Peyer's patch (tissue), 4 donors: ENCODE measurements around the gene ADGRD1. TPM values are rescaled to one million over a fixed set of nuclear protein-coding genes. Genes with fewer than 3 reads are reported as not detected.
A peak's percentile ranks its signal among the peaks of the same experiment; 100 is the strongest.

Source experiments
- DNase-seq, 3 donors: peaks; one replicate each; pipeline ENCODE4 v3.0.0-alpha.2; 2017 to 2019
- H3K27ac ChIP-seq, 4 donors: fragments of 200-600 bp; sonication (generic); one replicate each; pipeline ENCODE4 v1.5.1; 2016 to 2019
- H3K27me3 ChIP-seq, 2 donors: fragments of 200-600 bp; sonication (generic); one replicate each; pipeline ENCODE4 v1.5.1; 2019
- H3K36me3 ChIP-seq, 3 donors: fragments of 200-600 bp; sonication (generic); one replicate each; pipeline ENCODE4 v1.5.1; 2016 to 2019
- H3K4me1 ChIP-seq, 4 donors: fragments of 200-600 bp; sonication (generic); one replicate each; pipeline ENCODE4 v1.5.1; 2016 to 2019
- H3K4me3 ChIP-seq, 4 donors: fragments of 200-600 bp; sonication (generic); 1 replicate in 3 of 4; 2 replicates in 1 of 4; pipeline ENCODE4 v1.5.1; 2016 to 2019; ENCODE audit warnings: mild to moderate bottlenecking in 1 of 4
- H3K9me3 ChIP-seq, 4 donors: fragments of 200-600 bp; sonication (generic); one replicate each; pipeline ENCODE4 v1.5.1; 2016 to 2019; ENCODE audit warnings: mild to moderate bottlenecking in 1 of 4
- POLR2A ChIP-seq, 2 donors: fragments of 450-650 bp; IDR thresholded peaks; one replicate each; pipeline ENCODE4 v1.5.1; 2017; ENCODE audit warnings: antibody characterized with exemption in 2 of 2, mild to moderate bottlenecking in 2 of 2, moderate library complexity in 2 of 2
- total RNA-seq, 4 donors: library from RNA; depleted of rRNA; stranded (reverse); fragments of >200 nt; gene quantifications; one replicate each; pipeline ENCODE4 v1.1.0, GENCODE V29; 2016
- TF ChIP-seq, protein P1 (sequence below), 6 experiments: fragments of 450-650 bp in 4 of 6; fragments of 200-600 bp in 2 of 6; sonication (generic) in 1 of 6; IDR thresholded peaks; one replicate each; pipeline ENCODE4 v1.5.1; 2017 to 2019; ENCODE audit warnings: antibody characterized with exemption in 6 of 6, mild to moderate bottlenecking in 3 of 6, moderate library complexity in 1 of 6

ADGRD1 gene
- total RNA-seq, 4 donors from 2014 or later = 7.0 to 42.9 (median 27.9) TPM

DNA sequence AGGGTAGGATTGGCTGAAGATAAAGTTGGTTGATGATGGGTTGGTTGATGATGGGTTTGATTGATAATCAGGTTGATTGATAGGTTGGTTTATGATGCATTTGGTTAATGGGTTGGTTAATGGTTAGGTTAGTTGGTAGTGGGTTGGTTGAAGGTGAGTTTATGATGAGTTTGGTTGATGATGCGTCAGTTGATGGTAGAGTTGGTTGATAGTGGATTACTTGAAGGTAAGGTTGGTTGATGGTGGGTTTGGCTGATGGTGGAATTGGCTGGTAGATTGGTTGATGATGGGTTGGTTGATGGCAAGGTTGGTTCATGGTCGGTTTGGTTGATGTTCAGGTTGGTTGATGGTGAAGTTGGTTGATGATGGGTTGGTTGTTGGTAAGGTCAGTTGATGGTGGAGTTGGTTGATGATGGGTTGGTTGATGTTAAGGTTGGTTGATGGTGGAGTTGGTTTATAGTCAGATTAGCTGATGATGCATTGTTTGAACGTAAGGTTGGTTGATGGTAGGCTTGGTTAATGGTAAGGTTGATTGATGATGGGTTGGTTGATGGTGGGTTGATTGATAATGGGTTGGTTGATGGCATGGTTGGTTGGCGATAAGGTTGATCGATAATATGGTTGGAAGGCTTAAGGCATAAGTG lies 146.4 kb downstream of the ADGRD1 start:
- TF ChIP-seq POLR2A (IDR thresholded peaks at IDR 0.05) = no peak
- TF ChIP-seq, protein P1, sequence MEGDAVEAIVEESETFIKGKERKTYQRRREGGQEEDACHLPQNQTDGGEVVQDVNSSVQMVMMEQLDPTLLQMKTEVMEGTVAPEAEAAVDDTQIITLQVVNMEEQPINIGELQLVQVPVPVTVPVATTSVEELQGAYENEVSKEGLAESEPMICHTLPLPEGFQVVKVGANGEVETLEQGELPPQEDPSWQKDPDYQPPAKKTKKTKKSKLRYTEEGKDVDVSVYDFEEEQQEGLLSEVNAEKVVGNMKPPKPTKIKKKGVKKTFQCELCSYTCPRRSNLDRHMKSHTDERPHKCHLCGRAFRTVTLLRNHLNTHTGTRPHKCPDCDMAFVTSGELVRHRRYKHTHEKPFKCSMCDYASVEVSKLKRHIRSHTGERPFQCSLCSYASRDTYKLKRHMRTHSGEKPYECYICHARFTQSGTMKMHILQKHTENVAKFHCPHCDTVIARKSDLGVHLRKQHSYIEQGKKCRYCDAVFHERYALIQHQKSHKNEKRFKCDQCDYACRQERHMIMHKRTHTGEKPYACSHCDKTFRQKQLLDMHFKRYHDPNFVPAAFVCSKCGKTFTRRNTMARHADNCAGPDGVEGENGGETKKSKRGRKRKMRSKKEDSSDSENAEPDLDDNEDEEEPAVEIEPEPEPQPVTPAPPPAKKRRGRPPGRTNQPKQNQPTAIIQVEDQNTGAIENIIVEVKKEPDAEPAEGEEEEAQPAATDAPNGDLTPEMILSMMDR (IDR thresholded peaks at IDR 0.05) = no peak
- Histone ChIP-seq H3K9me3 (no peaks in the 10 kb centered on the region), H3K27ac (no peak overlapping the region), H3K4me3 (no peak overlapping the region), H3K4me1 (peaks cover 0 to 9% (median 0%) of the 10 kb centered on the region in 4 donors), H3K36me3 (no peaks in the 10 kb centered on the region), H3K27me3 (no peaks in the 10 kb centered on the region)
- peak in 1 of 3 donors; percentile 3 for DNase-seq

GRCh38 chr12:131101006-131101405 lies 147.3 kb downstream of the ADGRD1 start:
- Histone ChIP-seq H3K27ac (no peak overlapping the region), H3K36me3 (no peaks in the 10 kb centered on the region), H3K9me3 (no peaks in the 10 kb centered on the region), H3K27me3 (no peaks in the 10 kb centered on the region), H3K4me3 (no peak overlapping the region), H3K4me1 (peaks cover 0 to 9% (median 0%) of the 10 kb centered on the region in 4 donors)
- peak in 1 of 3 donors; percentile 29 for DNase-seq
- TF ChIP-seq, protein P1 (IDR thresholded peaks at IDR 0.05) = no peak
- TF ChIP-seq POLR2A (IDR thresholded peaks at IDR 0.05) = no peak

DNA sequence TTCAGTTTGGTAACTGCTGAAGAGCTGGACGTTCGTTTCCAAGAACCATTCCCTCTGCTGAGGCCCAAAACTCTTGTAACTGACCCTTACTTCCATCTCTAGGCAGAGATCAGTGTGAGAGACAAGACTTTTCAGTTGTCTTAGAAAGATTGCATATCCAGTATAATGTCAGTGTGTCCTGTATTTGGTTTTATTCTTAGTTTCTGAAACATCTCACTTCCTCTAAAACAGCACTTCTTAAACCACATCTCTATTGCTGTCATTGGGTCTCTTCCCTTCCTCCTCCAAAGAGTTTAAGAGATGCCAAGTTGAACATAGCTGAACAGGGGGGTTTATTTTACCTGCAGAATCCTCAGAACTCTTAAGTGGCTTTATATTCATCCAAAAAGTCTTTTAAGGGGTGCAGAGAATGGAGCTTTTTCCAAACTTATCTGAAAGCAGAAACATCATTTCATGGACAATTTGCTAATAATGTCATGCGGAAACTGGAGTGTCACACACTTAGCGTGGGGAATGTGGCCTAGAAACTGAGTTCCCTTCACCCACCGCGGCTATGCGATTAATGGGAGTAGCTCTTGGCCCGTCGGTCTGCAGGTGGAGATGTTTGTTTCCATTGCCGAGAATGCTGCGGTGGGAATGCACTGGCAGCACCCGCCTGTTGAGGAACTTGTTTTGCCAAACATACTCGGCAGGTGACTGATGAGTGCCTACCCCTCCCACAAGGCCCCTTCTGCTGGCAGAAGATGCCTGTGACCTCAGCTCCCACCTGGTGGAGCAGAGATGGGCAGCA lies 148.2 kb downstream of the ADGRD1 start:
- no peak overlapping the region for H3K27ac ChIP-seq
- H3K4me3 ChIP-seq = no peak overlapping the region
- TF ChIP-seq, protein P1 (IDR thresholded peaks at IDR 0.05) = no peak
- no peak for TF ChIP-seq POLR2A (IDR thresholded peaks at IDR 0.05)
- no peaks in the 10 kb centered on the region for H3K9me3 ChIP-seq
- DNase-seq = peak in 1 of 3 donors; percentile 39
- H3K36me3 ChIP-seq = no peaks in the 10 kb centered on the region
- no peaks in the 10 kb centered on the region for H3K27me3 ChIP-seq
- peaks cover 0 to 9% (median 0%) of the 10 kb centered on the region in 4 donors for H3K4me1 ChIP-seq

DNA sequence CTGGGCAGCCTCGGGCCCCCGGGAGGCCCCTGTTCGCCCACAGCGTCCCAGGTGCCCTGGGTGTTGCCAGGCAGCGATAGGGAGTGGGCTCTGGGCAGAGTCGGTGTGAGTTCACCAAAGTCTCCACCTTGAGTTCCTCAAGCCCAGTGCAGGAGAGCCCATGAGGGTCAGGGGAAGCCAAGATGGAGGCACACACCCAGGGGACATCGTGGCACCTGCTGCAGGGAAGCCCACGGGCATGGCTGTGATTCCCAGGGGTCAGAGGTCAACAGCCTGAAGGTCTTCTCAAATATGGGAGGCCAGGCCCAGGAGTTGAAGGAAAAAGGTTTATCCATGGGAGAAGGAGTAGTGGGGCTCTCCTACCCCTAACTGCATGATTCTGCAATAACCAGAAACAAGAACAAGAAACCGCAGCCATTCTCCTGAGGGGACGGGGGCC lies 148.8 kb downstream of the ADGRD1 start:
- Histone ChIP-seq H3K9me3 (no peaks in the 10 kb centered on the region), H3K4me3 (no peak overlapping the region), H3K27ac (no peak overlapping the region), H3K36me3 (no peaks in the 10 kb centered on the region), H3K27me3 (no peaks in the 10 kb centered on the region), H3K4me1 (peaks cover 0 to 9% (median 0%) of the 10 kb centered on the region in 4 donors)
- TF ChIP-seq, protein P1 (IDR thresholded peaks at IDR 0.05) = no peak
- TF ChIP-seq POLR2A (IDR thresholded peaks at IDR 0.05) = no peak
- peak in 1 of 3 donors; percentile 38 for DNase-seq

GRCh38 chr12:131102991-131103668 lies 149.4 kb downstream of the ADGRD1 start:
- TF ChIP-seq, protein P1 (IDR thresholded peaks at IDR 0.05) = no peak
- no peak for TF ChIP-seq POLR2A (IDR thresholded peaks at IDR 0.05)
- H3K36me3 ChIP-seq = no peaks in the 10 kb centered on the region
- H3K4me3 ChIP-seq = no peak overlapping the region
- DNase-seq = peak in 2 of 3 donors; percentile 42 to 44
- no peak overlapping the region for H3K27ac ChIP-seq
- H3K9me3 ChIP-seq = no peaks in the 10 kb centered on the region
- peaks cover 0 to 9% (median 0%) of the 10 kb centered on the region in 4 donors for H3K4me1 ChIP-seq
- H3K27me3 ChIP-seq = no peaks in the 10 kb centered on the region
